K562 (cell line): Measurements from ENCODE around the gene NKAIN4. TPM values are rescaled to one million over a fixed set of nuclear protein-coding genes. Genes with fewer than 3 reads are reported as not detected.
A peak's percentile ranks its signal among the peaks of the same experiment; 100 is the strongest.

Source experiments
- ATAC-seq: fragments of 200-7000 bp; cut with Tn5 transposase; 3 replicates; pipeline ENCODE4 v1.9.1; 2020; ENCODE audit warnings: moderate library complexity
- BruUV-seq: library from RNA; stranded (reverse); fragments of 400-500 nt; replicated peaks from 2 replicates; lab custom pipeline; 2021; lab: Mats Ljungman, UMichigan
- CTCF ChIA-PET: fragments of 300-600 bp; formaldehyde crosslinking; extraction: SDS; loops from one replicate; lab custom pipeline; 2021; ENCODE audit warnings: low intra/inter-chr PET ratio; lab: Yijun Ruan, JAX
- POLR2A ChIA-PET: fragments of 300-600, 350-650 bp; sonication (Branson Sonifier 250); formaldehyde crosslinking; extraction: SDS; loops from one replicate; lab custom pipeline; 2021; ENCODE audit warnings: antibody characterized with exemption, inconsistent platforms; lab: Yijun Ruan, JAX
- DNase-seq, 4 experiments: peaks; one replicate each; pipeline versions ENCODE4 v3.0.0 to v3.0.0-alpha.2; 2011 to 2018; ENCODE audit warnings: low spot score in 3 of 4, mixed read lengths in 3 of 4; ENCODE audit errors: extremely low read depth in 1 of 4
- FAIRE-seq: peaks from 2 replicates; lab custom pipeline; 2011; peaks lifted over from hg19 to GRCh38; lab: Jason Lieb, UNC
- H2AFZ ChIP-seq: 2 replicates; pipeline ENCODE4 v1.6.0; 2011; ENCODE audit warnings: low read depth, low read length, control low read depth, inconsistent platforms
- H3K27ac ChIP-seq: fragments of 200-600 bp; 3 replicates; pipeline ENCODE4 v1.8.0; 2011; ENCODE audit warnings: low read depth, mild to moderate bottlenecking, control low read depth, inconsistent platforms, low read length, moderate library complexity, mixed read lengths; ENCODE audit errors: extremely low read depth
- H3K27me3 ChIP-seq, 2 experiments: fragments of 300-600 bp in 1 of 2; 2 replicates in 1 of 2; 3 replicates in 1 of 2; pipeline versions ENCODE4 v1.6.0 to v1.8.0; 2011; ENCODE audit warnings: inconsistent platforms in 2 of 2, low read length in 2 of 2, mild to moderate bottlenecking in 1 of 2, mixed read lengths in 1 of 2, moderate library complexity in 1 of 2; ENCODE audit not compliant: control insufficient read depth in 2 of 2, insufficient read depth in 2 of 2
- H3K36me3 ChIP-seq: fragments of 300-600 bp; 3 replicates; pipeline ENCODE4 v1.8.0; 2011; ENCODE audit warnings: mild to moderate bottlenecking, low read length, inconsistent platforms; ENCODE audit not compliant: control insufficient read depth, insufficient read depth
- H3K4me1 ChIP-seq, 2 experiments: fragments of 200-600 bp in 1 of 2; replicated peaks in 1 of 2; 2 replicates in 1 of 2; 3 replicates in 1 of 2; pipeline versions ENCODE4 v1.5.1 to v1.8.0; 2011; ENCODE audit warnings: inconsistent platforms in 2 of 2, low read length in 2 of 2, mild to moderate bottlenecking in 1 of 2, mixed read lengths in 1 of 2, moderate library complexity in 1 of 2; ENCODE audit not compliant: control insufficient read depth in 2 of 2, insufficient read depth in 2 of 2
- H3K4me2 ChIP-seq: 2 replicates; pipeline ENCODE4 v1.6.1; 2011; ENCODE audit warnings: low read length, control low read depth, inconsistent platforms, mixed read lengths; ENCODE audit not compliant: insufficient read depth
- H3K4me3 ChIP-seq: fragments of 200-600 bp; sonication (generic), shearing (Covaris generic); 2 replicates; pipeline ENCODE4 v1.5.1; 2016; ENCODE audit warnings: control low read depth, inconsistent platforms
- H3K79me2 ChIP-seq: fragments of 200-600 bp; 3 replicates; pipeline ENCODE4 v1.8.0; 2011; ENCODE audit warnings: low read length, inconsistent platforms; ENCODE audit not compliant: control insufficient read depth, insufficient read depth
- H3K9ac ChIP-seq, 2 experiments: 2 replicates each; pipeline versions ENCODE4 v1.6.0 to v1.6.1; 2011; ENCODE audit warnings: low read depth in 2 of 2, low read length in 2 of 2, control low read depth in 1 of 2, inconsistent platforms in 1 of 2, mild to moderate bottlenecking in 1 of 2, mixed read lengths in 1 of 2; ENCODE audit not compliant: insufficient read depth in 1 of 2
- H3K9me1 ChIP-seq: one replicate; pipeline ENCODE4 v1.6.0; 2011; ENCODE audit warnings: inconsistent platforms, mild to moderate bottlenecking, low read length, moderate library complexity; ENCODE audit not compliant: control insufficient read depth, insufficient read depth
- H3K9me3 ChIP-seq: replicated peaks from 2 replicates; pipeline ENCODE4 v1.5.1; 2011; ENCODE audit warnings: low read depth, low read length, inconsistent platforms; ENCODE audit not compliant: control insufficient read depth, insufficient read depth
- H4K20me1 ChIP-seq: replicated peaks from 2 replicates; pipeline ENCODE4 v1.6.1; 2011; ENCODE audit warnings: low read length, inconsistent platforms, mixed read lengths; ENCODE audit not compliant: control insufficient read depth, insufficient read depth
- DPF2 ChIP-seq: fragments of 450-650 bp; IDR thresholded peaks from 2 replicates; pipeline ENCODE4 v1.6.1; 2016
- POLR2G ChIP-seq: fragments of 200-400 bp; formaldehyde crosslinking; IDR thresholded peaks from 2 replicates; pipeline ENCODE4 v1.6.1; 2017; ENCODE audit warnings: low read depth, mild to moderate bottlenecking, antibody characterized with exemption, low read length, moderate library complexity
- RBFOX2 ChIP-seq: fragments of 200-400 bp; formaldehyde crosslinking; IDR thresholded peaks from 2 replicates; pipeline ENCODE4 v1.6.1; 2017; ENCODE audit warnings: low read depth, mild to moderate bottlenecking, low read length, moderate library complexity
- ZNF449 ChIP-seq: fragments of 250-450 bp; sonication (Bioruptor Pico); IDR thresholded peaks from 2 replicates; pipeline ENCODE4 v1.8.0; 2022; ENCODE audit warnings: moderate library complexity, mild to moderate bottlenecking, inconsistent platforms
- ZNF668 ChIP-seq: fragments of 250-450 bp; sonication (Bioruptor Pico); IDR thresholded peaks from 2 replicates; pipeline ENCODE4 v1.8.0; 2022; ENCODE audit warnings: mild to moderate bottlenecking, inconsistent platforms
- WGBS: fragments of 100-300 bp; shearing (Covaris generic); methylation state at CpG from one replicate; pipeline ENCODE4 v1.1.6; 2016; ENCODE audit warnings: low coverage, mixed read lengths; ENCODE audit not compliant: insufficient coverage; ENCODE audit errors: missing lambda C conversion rate; 5-methylcytosine and 5-hydroxymethylcytosine counted together
- in situ Hi-C: fragments of 300-500 bp; cut with MboI; formaldehyde crosslinking; loops from 4 replicates; pipeline ENCODE4 v1.15.0; 2018; ENCODE audit warnings: inconsistent platforms, mixed read lengths
- intact Hi-C: fragments of 100-400 bp; cut with micrococcal nuclease; formaldehyde crosslinking; loops from 2 replicates; pipeline ENCODE4 v1.14.2; 2022
- polyA plus RNA-seq, 8 experiments: library from polyadenylated mRNA; depleted of rRNA in 4 of 8; stranded (reverse) in 5 of 8; unstranded in 3 of 8; fragments of >200 nt; fragmentation: Nextera tagmentation in 2 of 8; fragmentation: Illumina TruSeq in 1 of 8; extraction: Ambion mirVana in 2 of 8; extraction: Trizol in 1 of 8; gene quantifications; 2 replicates each; pipeline versions ENCODE4 v1.2.1 to v1.2.3, GENCODE V29; 2011 to 2014; ENCODE audit warnings: inconsistent platforms in 1 of 8, missing spikeins in 1 of 8
- total RNA-seq, 7 experiments: library from RNA; depleted of rRNA in 6 of 7; stranded (reverse); fragments of >200 nt in 6 of 7; fragmentation: Illumina TruSeq in 2 of 7; extraction: Trizol in 2 of 7; gene quantifications; 2 replicates each; pipeline versions ENCODE4 v1.2.1 to v1.2.3, GENCODE V29; 2011 to 2021; ENCODE audit warnings: low replicate concordance in 1 of 7
- TF ChIP-seq, protein P1 (sequence below), 2 experiments: IDR thresholded peaks; 2 replicates each; pipeline ENCODE4 v1.6.1; 2012; ENCODE audit warnings: improper control_type of control experiment in 2 of 2, low read depth in 2 of 2, low read length in 2 of 2, borderline replicate concordance in 1 of 2

The NKAIN4 gene
- total and polyA plus RNA-seq, 9 of the 15 experiments (the other 6 are each of a cell fraction or from before 2014, with no cell fraction given), result not detected

DNA sequence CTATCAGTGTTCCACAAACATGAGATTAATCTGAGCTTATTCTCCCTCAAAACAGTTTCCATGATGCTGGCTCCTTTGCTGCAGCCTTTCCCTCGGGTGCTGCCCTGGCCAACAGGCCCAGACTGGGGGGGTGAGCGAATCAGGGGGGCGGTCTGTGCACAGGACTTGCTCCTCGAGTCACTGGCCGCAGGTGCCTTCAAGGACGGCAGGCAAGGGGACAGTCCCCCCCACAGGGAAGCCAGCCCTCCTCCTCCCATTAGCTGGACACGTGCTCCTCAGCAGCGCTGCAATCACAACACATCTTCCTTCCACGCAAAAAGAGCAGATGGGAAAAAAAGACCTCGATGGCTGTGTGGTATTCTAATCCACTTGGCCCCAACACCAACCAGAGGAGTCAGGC is 48.4 kb downstream of the NKAIN4 start:
- Histone ChIP-seq H3K4me1 (peaks cover 0 to 11% of the 10 kb centered on the region in 2 experiments; a peak in 2 of 5 replicates), H3K4me3 (no peak overlapping the region), H2AFZ (no peak overlapping the region)
- peak in 1 of 4 experiments; percentile 24 for DNase-seq
- TF ChIP-seq ZNF668 (CRISPR knock-in tag) (no peak), DPF2 (no peak), POLR2G (peak; percentile 32; the same call in 1 of the 2 replicates), ZNF449 (CRISPR knock-in tag) (no peak), RBFOX2 (0 out of 2 replicates have a peak, but pooled peaks have one; percentile 27)
- TF ChIP-seq, protein P1, sequence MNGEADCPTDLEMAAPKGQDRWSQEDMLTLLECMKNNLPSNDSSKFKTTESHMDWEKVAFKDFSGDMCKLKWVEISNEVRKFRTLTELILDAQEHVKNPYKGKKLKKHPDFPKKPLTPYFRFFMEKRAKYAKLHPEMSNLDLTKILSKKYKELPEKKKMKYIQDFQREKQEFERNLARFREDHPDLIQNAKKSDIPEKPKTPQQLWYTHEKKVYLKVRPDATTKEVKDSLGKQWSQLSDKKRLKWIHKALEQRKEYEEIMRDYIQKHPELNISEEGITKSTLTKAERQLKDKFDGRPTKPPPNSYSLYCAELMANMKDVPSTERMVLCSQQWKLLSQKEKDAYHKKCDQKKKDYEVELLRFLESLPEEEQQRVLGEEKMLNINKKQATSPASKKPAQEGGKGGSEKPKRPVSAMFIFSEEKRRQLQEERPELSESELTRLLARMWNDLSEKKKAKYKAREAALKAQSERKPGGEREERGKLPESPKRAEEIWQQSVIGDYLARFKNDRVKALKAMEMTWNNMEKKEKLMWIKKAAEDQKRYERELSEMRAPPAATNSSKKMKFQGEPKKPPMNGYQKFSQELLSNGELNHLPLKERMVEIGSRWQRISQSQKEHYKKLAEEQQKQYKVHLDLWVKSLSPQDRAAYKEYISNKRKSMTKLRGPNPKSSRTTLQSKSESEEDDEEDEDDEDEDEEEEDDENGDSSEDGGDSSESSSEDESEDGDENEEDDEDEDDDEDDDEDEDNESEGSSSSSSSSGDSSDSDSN (IDR thresholded peaks at IDR 0.05; ENCODE audit: borderline replicate concordance in 1 of 2, low read depth in 2 of 2, low read length in 2 of 2), result no peak
- TF ChIP-seq, all 486 proteins: peak for 2
- no peaks in the 10 kb centered on the region for H3K9me1 ChIP-seq
- H3K79me2 ChIP-seq, result peaks cover 93% of the 10 kb centered on the region
- no peak overlapping the region for H3K9ac ChIP-seq
- H3K27me3 ChIP-seq, result no peaks in the 10 kb centered on the region
- H3K27ac ChIP-seq, result no peak overlapping the region
- ATAC-seq, result no peak
- H3K36me3 ChIP-seq, result peaks cover 94% of the 10 kb centered on the region
- H3K4me2 ChIP-seq, result no peak overlapping the region
- intact Hi-C loops (no loop called here), in situ Hi-C loops (no loop called here)
- 82% methylated on average over 10 of the region's 10 CpGs for WGBS
- CTCF ChIA-PET, result no interaction called here
- POLR2A ChIA-PET, result interaction anchor here (1.1 to 2.3 kb wide), 4 partner anchors 8 to 281 kb away, joined by 3 to 11 read pairs (median 8); partner anchors contain the start of gene YTHDF1
- FAIRE-seq, result no peak
- H3K9me3 ChIP-seq, result no peaks in the 10 kb centered on the region
- H4K20me1 ChIP-seq, result peaks cover 48% of the 10 kb centered on the region
- no TSS peak for BruUV-seq
